Activated CD4-positive, alpha-beta T cell treated with anti-CD3 and anti-CD28 coated beads, Interleukin-2, amount 50 U/mL, for 48 hours (primary cell): ENCODE data around the gene WDR53.
"Not testable (repeated sequence)": the region's sequence is repeated elsewhere in the genome, so short reads cannot be mapped to it uniquely, and the experiment has no call there.

Experiments used
- DNase-seq, 2 experiments: peaks; one replicate each; pipeline ENCODE4 v3.0.0-alpha.2; 2020

Gene WDR53

DNA sequence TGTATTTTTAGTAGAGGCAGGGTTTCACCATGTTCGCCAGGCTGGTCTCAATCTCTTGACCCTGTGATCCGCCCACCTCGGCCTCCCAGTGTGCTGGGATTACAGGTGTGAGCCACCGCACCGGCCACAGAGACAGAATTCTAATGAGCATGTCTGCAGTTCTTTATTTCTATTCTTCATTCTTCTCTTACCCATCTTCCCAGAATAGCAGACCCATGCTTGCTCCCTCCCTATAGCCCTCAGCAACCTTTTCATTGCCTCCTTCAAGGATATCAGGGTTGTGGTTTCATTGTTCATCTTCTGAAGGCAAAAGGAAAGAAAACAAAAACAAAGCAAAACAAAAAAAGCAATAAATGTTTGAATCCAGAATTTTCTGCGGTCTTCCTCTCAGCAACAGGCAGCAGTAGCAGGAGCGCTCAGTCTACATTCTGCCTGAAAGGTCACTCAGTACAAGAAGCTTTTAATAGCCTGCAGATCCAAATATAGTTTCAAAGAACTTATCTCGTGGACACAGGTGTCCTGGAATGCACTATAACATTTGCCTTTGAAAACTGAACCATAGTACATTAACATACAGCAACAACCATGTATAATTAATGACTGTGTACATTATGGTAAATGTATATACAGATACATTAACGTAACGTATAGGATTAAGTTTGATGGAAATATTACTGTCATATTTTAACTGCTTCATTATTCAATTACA lies 53.3 kb downstream of the WDR53 start, which contains the start of gene SMCO1:
SMCO1 (minus strand) TSS at position 434 of the 709 bp plus-strand sequence; CDS start at position 297, 137 bp downstream.
- DNase-seq = no peak

DNA sequence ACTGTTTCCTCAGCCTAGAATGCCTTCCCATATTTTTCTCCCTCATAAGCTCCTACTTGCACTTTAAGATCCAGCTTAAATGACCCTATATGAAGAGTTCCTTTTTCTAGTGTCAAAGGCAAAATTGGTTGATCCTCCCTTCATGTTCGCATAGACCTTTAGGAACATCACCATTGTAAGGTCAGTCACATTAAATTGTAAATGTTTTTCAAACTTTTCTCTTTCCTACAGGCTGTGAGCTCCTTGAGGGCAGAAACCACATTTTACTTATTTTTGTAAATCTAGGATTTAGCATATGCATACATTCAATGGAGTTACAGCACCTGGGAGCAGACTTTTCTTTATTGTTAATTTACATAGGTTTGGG lies 54.0 kb downstream of the WDR53 start:
- no peak for DNase-seq

- DNase-seq = no peak
Observed at GRCh38 chr3:196513697-196514349, 54.5 kb downstream of the WDR53 start.

DNA sequence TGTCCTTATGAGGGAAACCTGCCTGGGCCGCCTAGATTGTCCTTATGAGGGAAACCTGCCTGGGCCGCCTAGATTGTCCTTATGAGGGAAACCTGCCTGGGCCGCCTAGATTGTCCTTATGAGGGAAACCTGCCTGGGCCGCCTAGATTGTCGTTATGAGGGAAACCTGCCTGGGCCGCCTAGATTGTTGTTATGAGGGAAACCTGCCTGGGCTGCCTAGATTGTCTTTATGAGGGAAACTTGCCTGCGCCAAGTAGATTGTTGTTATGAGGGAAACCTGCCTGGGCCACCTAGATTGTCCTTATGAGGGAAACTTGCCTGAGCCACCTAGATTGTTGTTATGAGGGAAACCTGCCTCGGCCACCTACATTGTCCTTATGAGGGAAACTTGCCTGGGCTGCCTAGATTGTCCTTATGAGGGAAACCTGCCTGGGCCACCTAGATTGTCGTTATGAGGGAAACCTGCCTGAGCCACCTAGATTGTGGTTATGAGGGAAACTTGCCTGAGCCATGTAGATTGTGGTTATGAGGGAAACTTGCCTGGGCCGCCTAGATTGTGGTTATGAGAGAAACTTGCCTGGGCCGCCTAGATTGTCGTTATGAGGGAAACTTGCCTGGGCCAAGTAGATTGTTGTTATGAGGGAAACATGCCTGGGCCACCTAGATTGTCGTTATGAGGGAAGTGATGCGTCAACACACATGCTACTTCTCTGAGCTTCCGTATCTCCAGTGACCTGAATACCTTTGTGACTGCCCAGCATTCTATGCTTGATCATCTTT lies 56.5 kb downstream of the WDR53 start:
- not testable (repeated sequence) for DNase-seq

DNA sequence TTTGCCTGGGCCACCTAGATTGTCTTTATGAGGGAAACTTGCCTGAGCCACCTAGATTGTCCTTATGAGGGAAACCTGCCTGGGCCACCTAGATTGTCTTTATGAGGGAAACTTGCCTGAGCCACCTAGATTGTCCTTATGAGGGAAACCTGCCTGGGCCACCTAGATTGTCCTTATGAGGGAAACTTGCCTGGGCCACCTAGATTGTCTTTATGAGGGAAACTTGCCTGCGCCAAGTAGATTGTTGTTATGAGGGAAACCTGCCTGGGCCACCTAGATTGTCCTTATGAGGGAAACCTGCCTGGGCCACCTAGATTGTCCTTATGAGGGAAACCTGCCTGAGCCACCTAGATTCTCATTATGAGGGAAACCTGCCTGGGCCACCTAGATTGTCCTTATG lies 57.2 kb downstream of the WDR53 start:
- DNase-seq = not testable (repeated sequence)

GRCh38 chr3:196506687-196507086 lies 61.7 kb downstream of the WDR53 start:
- no peak for DNase-seq

DNA sequence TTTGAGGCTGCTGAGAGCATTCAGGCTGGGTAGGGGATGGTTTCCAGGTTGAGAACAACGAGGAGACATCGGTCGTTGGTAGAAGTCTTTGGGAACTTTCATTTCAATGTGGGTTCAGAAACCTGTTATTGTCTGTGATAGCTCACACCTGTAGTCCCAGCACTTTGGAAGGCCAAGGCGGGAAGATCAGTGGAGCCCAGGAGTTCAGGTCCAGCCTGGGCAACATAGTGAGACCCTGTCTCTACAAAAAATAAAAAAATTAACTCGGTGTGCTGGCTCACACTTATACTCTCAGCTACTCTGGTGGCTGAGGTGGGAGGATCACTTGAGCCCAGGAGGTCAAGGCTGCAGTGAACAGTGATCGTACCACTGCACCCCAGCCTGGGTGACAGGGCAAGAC lies 63.8 kb downstream of the WDR53 start:
- DNase-seq = no peak
